Stimulated activated CD4-positive, alpha-beta T cell treated with anti-CD3 and anti-CD28 coated beads, TNF-alpha, amount 100 ng/mL, for 1 hour (primary cell): ENCODE results near the gene ATXN7L2.
A peak's percentile ranks its signal among the peaks of the same experiment; 100 is the strongest.

Experiments used
- DNase-seq, 3 donors: peaks; one replicate each; pipeline ENCODE4 v3.0.0-alpha.2; 2020; ENCODE audit warnings: low read depth in 3 of 3, low spot score in 1 of 3

ATXN7L2 gene

GRCh38 chr1:109521002-109521951, 37.6 kb downstream of the ATXN7L2 start:
- no peak for DNase-seq

GRCh38 chr1:109522026-109522425, 38.3 kb downstream of the ATXN7L2 start:
- DNase-seq, result no peak

GRCh38 chr1:109523706-109524105, 40.0 kb downstream of the ATXN7L2 start:
- DNase-seq, result no peak

GRCh38 chr1:109527098-109527811, 43.5 kb downstream of the ATXN7L2 start:
- no peak for DNase-seq

- no peak for DNase-seq
These were observed 44.4 kb downstream of the ATXN7L2 start for GRCh38 chr1:109527846-109528695.

GRCh38 chr1:109528712-109529111, 45.0 kb downstream of the ATXN7L2 start:
- no peak for DNase-seq

- no peak for DNase-seq
These were observed 46.3 kb downstream of the ATXN7L2 start for GRCh38 chr1:109529881-109530456.

- no peak for DNase-seq
These were observed 46.9 kb downstream of the ATXN7L2 start for GRCh38 chr1:109530457-109531087.

- no peak for DNase-seq
These were observed 47.7 kb downstream of the ATXN7L2 start for GRCh38 chr1:109531380-109531779.

- DNase-seq, result no peak
These were observed 48.2 kb downstream of the ATXN7L2 start for GRCh38 chr1:109531826-109532364.

- DNase-seq, result peak; percentile 82 to 92 (median 83)
These were observed 48.8 kb downstream of the ATXN7L2 start for GRCh38 chr1:109532365-109533136.

- no peak for DNase-seq
These were observed 50.7 kb downstream of the ATXN7L2 start for GRCh38 chr1:109534307-109534858.

GRCh38 chr1:109535481-109535880, 51.8 kb downstream of the ATXN7L2 start:
- no peak for DNase-seq

GRCh38 chr1:109535971-109536491, 52.3 kb downstream of the ATXN7L2 start:
- no peak for DNase-seq

- DNase-seq, result no peak
These were observed 53.9 kb downstream of the ATXN7L2 start for GRCh38 chr1:109537450-109538178.

- no peak for DNase-seq
These were observed 55.3 kb downstream of the ATXN7L2 start for GRCh38 chr1:109538827-109539555.

GRCh38 chr1:109539676-109540075, 56.0 kb downstream of the ATXN7L2 start, which contains the start of gene GPR61:
TSS of gene GPR61 (plus strand) at chr1:109539872. CDS start at chr1:109543023, 3,151 bp downstream.
- DNase-seq, result no peak
